Femur (tissue), 1 donor: ENCODE results near the gene DNPEP.

Source experiments
- DNase-seq: peaks from one replicate; pipeline ENCODE4 v3.0.0-alpha.2; 2017

DNPEP gene

DNA sequence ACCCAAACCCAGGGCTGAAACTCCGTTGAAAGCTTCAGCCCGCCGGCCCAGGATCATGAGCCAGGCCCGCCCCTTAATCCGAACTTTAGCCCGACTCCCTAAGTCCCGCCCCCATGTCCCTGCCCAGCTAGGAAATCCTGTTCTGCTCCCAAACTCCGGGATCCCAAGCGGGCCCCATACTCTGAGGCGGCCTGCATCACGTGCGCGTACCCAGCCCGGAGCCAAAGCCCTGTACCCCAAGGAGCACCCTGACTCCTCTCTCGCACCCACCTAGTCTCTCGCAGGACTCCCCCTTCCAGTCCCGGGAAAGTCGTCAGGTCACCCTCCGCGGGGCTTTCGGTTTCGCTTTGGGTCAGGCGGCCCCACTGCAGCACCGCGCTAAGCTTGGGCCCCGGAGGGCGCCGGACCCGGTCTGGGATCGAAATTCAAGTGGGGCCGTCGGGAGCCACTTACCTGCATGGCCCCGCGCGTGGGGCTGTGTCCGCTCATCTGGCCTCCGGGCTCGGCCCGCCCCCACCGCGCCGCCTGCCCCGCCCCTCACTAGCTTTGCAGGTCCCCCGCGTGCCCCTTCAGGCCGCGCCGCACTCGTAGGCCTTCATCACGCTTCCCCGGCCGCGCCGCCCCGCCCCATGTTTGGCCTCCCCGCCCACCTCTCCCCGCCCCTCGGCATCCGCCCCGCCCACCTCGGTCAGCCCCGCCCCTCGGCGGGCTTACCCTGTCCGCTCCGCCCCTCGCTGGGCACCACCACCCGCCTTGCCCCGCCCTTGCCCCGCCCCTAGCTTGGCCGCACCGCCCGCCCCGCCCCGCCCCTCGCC lies at the start of gene DNPEP:
Gene DNPEP, minus strand, starts transcription at position 607 of the 815 bp plus-strand sequence. Its CDS starts 118 bp downstream, at position 489.
- DNase-seq: no peak

GRCh38 chr2:219437141-219437540 lies 49.4 kb upstream of the DNPEP start:
- DNase-seq: no peak

- no peak for DNase-seq
Measured at GRCh38 chr2:219436491-219436890, 48.8 kb upstream of the DNPEP start.

GRCh38 chr2:219435701-219436100 lies 48.0 kb upstream of the DNPEP start:
- no peak for DNase-seq

DNA sequence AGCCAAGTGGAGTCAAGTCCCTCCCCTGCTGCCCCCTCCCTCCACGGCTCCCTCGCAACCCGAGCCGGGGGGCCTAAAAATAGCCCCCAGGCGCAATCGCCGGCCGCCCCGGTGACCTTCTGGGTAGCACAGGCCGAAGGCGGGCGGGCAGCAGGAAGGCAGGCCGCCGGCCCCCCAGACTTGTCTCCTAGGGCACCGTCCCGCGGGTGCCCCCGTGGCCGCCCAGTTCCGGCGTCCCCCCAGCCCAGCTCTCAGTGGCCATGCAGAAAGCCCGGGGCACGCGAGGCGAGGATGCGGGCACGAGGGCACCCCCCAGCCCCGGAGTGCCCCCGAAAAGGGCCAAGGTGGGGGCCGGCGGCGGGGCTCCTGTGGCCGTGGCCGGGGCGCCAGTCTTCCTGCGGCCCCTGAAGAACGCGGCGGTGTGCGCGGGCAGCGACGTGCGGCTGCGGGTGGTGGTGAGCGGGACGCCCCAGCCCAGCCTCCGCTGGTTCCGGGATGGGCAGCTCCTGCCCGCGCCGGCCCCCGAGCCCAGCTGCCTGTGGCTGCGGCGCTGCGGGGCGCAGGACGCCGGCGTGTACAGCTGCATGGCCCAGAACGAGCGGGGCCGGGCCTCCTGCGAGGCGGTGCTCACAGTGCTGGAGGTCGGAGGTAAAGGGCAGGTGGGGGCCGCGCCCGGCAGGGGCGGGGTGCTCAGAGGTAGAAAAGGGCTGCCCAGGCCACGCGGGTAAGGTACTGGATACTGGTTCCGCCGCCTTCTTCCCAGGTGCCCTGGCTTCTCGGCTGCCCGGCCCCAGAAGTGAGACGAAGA lies 47.2 kb upstream of the DNPEP start, which contains the start of gene SPEG:
Gene SPEG, plus strand, starts transcription at position 126 of the 808 bp plus-strand sequence. Its CDS starts 135 bp downstream, at position 261.
- DNase-seq: peak; percentile 61

DNA sequence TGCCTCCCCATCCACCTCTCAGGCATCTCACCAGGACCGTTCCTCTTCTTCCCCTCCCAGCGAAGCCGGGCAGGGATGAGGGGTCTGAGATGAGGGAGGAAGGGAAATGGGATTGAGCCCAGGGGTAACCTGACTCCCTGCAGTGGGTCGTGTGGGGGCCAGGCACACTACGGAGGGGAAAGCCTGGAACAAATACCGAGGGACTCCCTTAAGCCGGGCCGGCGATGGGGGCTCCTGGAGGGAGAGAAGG lies 46.7 kb upstream of the DNPEP start:
- DNase-seq: no peak

GRCh38 chr2:219433666-219434467 lies 46.2 kb upstream of the DNPEP start:
- no peak for DNase-seq

DNA sequence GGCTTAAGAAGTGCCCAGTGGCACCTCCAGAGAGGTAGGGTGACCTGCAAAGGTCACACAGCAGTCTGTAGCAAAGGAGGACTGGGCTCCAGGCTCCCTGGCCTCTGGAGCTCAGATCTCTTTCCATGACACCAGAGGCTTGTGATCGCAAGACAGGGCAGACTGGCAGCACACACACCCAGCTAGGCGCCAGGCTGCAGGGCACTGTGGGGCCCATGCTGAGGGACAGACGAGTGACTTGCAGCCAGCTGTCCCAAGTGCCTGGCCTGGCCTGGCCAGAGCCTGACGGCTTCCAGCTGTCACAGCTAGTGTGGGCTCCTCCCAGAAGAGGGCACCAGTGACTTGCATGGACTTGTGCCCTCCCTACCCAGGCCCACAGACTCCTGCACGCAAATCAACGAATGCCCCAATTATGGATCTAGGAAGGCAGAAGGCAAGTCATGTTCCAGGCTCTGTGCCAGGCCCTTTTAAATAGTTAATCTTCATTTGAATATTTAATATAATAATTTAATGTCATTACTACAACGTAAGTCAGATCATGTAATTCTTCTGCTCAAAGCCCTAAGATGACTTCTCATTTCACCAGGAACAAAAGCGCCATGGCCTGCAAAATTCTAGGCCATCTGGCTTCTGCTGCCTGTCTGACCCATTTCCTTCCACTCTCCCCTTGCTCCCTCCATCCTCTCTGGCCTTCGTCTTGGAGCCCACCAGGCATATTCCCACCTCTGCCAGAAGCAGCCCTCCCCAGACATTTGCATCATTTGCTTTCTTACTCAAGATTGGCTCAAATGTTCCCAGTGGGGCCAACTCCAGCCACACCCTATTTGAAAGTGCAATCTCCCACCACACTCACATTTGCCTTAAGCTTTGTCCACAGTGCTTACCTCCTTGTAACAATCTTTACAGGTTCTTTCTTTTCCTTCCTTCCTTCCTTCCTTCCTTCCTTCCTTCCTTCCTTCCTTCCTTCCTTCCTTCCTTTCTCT lies 43.2 kb upstream of the DNPEP start:
- peak; percentile 78 for DNase-seq

GRCh38 chr2:219429958-219430606 lies 42.4 kb upstream of the DNPEP start:
- DNase-seq: no peak

- no peak for DNase-seq
Measured at GRCh38 chr2:219428469-219428868, 40.8 kb upstream of the DNPEP start.

- DNase-seq: no peak
Measured at GRCh38 chr2:219426534-219427136, 38.9 kb upstream of the DNPEP start.

DNA sequence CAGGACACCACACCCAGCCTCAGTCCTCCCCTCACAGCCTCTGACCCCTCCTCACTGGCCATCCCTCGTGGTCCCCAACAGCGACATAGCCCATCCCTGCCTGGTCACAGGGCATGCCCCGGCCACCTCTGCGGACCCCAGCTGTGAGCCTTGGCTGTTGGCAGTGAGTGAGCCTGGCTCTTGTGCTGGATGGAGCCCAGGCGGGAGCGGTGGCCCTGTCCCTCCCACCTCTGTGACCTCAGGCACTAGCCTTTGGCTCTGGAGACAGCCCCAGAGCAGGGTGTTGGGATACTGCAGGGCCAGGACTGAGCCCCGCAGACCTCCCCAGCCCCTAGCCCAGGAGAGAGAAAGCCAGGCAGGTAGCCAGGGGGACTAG lies 38.3 kb upstream of the DNPEP start:
- no peak for DNase-seq

- DNase-seq: peak; percentile 18
Measured at GRCh38 chr2:219425238-219426067, 37.7 kb upstream of the DNPEP start.

DNA sequence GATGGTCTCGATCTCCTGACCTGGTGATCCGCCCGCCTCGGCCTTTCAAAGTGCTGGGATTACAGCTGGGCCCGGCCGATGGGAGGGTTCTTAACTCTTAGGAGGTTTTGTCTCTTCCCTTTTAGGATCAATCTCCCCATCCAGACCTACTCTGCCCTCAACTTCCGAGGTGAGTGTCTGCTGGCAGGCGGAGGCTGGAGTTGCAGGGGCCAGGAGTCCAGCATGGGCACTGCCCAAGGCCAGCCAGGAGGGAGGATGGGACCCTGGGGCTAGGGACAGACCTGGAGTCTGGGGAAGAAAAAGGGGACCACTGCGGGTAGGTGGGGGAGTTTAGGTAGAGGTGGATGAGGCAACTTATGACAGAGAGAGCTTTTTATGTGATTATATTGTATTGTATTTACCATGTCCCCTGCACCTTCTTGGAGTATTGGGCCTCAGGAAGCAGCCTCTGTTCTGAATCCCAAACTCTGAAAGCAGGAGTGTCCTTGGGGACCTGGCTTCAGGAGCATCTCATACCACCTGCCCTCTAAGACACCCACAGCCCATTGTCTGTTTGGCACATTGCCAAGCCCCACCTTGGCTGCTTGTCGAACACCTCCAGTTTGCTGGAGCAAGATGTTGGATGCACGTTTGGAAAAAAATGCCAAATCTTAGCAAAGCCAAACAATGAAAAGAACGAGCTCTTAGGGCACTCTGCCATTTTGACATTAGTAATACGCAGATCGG lies 36.1 kb upstream of the DNPEP start:
- peak; percentile 14 for DNase-seq

DNA sequence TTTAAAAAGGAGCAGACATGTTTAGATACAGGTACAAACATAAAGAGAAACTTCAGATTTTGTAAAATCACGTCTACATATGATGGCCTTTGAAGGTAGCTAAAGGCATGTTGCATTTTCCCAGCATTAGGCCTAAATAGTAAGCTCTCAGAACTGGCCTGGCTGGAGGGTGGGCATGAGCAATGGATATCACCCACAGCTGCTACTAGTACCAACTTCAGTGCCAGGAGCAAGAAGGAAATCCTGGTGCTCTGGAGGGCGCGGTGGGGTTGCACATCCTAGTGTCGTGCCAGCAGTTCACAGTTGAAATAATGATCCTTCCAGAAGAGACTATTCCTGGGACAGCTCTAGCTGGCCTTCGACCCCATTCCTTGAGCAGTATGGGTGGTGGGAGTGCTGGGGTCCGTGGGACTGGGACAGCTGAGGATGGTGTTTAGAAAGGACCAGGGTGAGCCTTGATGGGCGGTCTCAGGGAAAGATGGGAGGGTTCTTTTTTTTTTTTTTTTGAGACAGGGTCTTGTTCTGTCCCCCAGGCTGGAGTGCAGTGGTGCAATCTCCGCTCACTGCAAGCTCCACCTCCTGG lies 35.3 kb upstream of the DNPEP start:
- DNase-seq: no peak

GRCh38 chr2:219421323-219421722 lies 33.6 kb upstream of the DNPEP start:
- no peak for DNase-seq

- DNase-seq: no peak
Measured at GRCh38 chr2:219420687-219421086, 33.0 kb upstream of the DNPEP start.

- no peak for DNase-seq
Measured at GRCh38 chr2:219419331-219420197, 31.9 kb upstream of the DNPEP start.
